H9 (cell line): ENCODE results near the gene HTR2A. TPM values are rescaled to one million over a fixed set of nuclear protein-coding genes. Genes with fewer than 3 reads are reported as not detected.

ENCODE experiments used
- DNase-seq: peaks from one replicate; pipeline ENCODE4 v3.0.0-alpha.2; 2017
- H2AFZ ChIP-seq: one replicate; pipeline ENCODE4 v1.6.1; 2013; ENCODE audit warnings: mild to moderate bottlenecking, low read length, control low read depth, moderate library complexity
- H2AK5ac ChIP-seq: 2 replicates; pipeline ENCODE4 v1.6.1; 2013; ENCODE audit warnings: low read length, control low read depth, mixed read lengths; ENCODE audit not compliant: insufficient read length
- H2BK120ac ChIP-seq: one replicate; pipeline ENCODE4 v1.6.1; 2013; ENCODE audit warnings: low read depth, mild to moderate bottlenecking, low read length, control low read depth, inconsistent platforms; ENCODE audit not compliant: poor library complexity, severe bottlenecking
- H2BK12ac ChIP-seq: 2 replicates; pipeline ENCODE4 v1.6.1; 2013; ENCODE audit warnings: low read length, control low read depth, mixed read lengths, low read depth; ENCODE audit not compliant: insufficient read length
- H2BK15ac ChIP-seq: 2 replicates; pipeline ENCODE4 v1.6.1; 2013; ENCODE audit warnings: low read depth, low read length, control low read depth
- H2BK20ac ChIP-seq: one replicate; pipeline ENCODE4 v1.6.1; 2013; ENCODE audit warnings: low read depth, mild to moderate bottlenecking, low read length, control low read depth, inconsistent platforms; ENCODE audit not compliant: poor library complexity, severe bottlenecking
- H2BK5ac ChIP-seq: 2 replicates; pipeline ENCODE4 v1.6.1; 2013; ENCODE audit warnings: low read length, control low read depth, mixed read lengths; ENCODE audit not compliant: insufficient read length
- H3K14ac ChIP-seq: 2 replicates; pipeline ENCODE4 v1.6.1; 2013; ENCODE audit warnings: low read length, control low read depth; ENCODE audit not compliant: insufficient read depth
- H3K18ac ChIP-seq: 2 replicates; pipeline ENCODE4 v1.6.1; 2013; ENCODE audit warnings: low read depth, mild to moderate bottlenecking, mixed read lengths, low read length, control low read depth; ENCODE audit not compliant: insufficient read length
- H3K23ac ChIP-seq: 2 replicates; pipeline ENCODE4 v1.6.1; 2013; ENCODE audit warnings: low read length, control low read depth, mixed read lengths, low read depth; ENCODE audit not compliant: insufficient read length
- H3K23me2 ChIP-seq: 2 replicates; pipeline ENCODE4 v1.6.1; 2013; ENCODE audit warnings: low read depth, mild to moderate bottlenecking, mixed read lengths, low read length, control low read depth; ENCODE audit not compliant: insufficient read length, poor library complexity, severe bottlenecking
- H3K27ac ChIP-seq: 2 replicates; pipeline ENCODE4 v1.5.1; 2013; ENCODE audit warnings: low read length, control low read depth, mixed read lengths, low read depth; ENCODE audit not compliant: insufficient read length
- H3K27me3 ChIP-seq: 2 replicates; pipeline ENCODE4 v1.6.1; 2013; ENCODE audit warnings: low read length, control low read depth, inconsistent platforms; ENCODE audit not compliant: insufficient read depth
- H3K4ac ChIP-seq: 2 replicates; pipeline ENCODE4 v1.6.1; 2013; ENCODE audit warnings: low read depth, mild to moderate bottlenecking, control low read depth, inconsistent platforms, low read length, moderate library complexity
- H3K4me1 ChIP-seq: 2 replicates; pipeline ENCODE4 v1.6.1; 2013; ENCODE audit warnings: low read length, control low read depth, inconsistent platforms; ENCODE audit not compliant: insufficient read depth
- H3K4me2 ChIP-seq: 2 replicates; pipeline ENCODE4 v1.6.1; 2013; ENCODE audit warnings: low read length, control low read depth, mixed read lengths; ENCODE audit not compliant: insufficient read length, insufficient read depth
- H3K56ac ChIP-seq: 2 replicates; pipeline ENCODE4 v1.6.1; 2013; ENCODE audit warnings: low read depth, mild to moderate bottlenecking, mixed read lengths, low read length, control low read depth; ENCODE audit not compliant: insufficient read length
- H3K79me1 ChIP-seq: 2 replicates; pipeline ENCODE4 v1.6.1; 2013; ENCODE audit warnings: low read depth, mild to moderate bottlenecking, moderate library complexity, low read length, control low read depth, inconsistent platforms; ENCODE audit not compliant: insufficient read depth, poor library complexity, severe bottlenecking
- H3K79me2 ChIP-seq: 2 replicates; pipeline ENCODE4 v1.6.1; 2013; ENCODE audit warnings: low read length, control low read depth, inconsistent platforms; ENCODE audit not compliant: insufficient read depth
- H3K9ac ChIP-seq: 2 replicates; pipeline ENCODE4 v1.6.1; 2013; ENCODE audit warnings: low read length, control low read depth, mixed read lengths; ENCODE audit not compliant: insufficient read length; ENCODE audit errors: extremely low read depth
- H3K9me3 ChIP-seq: one replicate; pipeline ENCODE4 v1.6.1; 2013; ENCODE audit warnings: low read depth, low read length, inconsistent platforms; ENCODE audit not compliant: control insufficient read depth
- H3T11ph ChIP-seq: one replicate; pipeline ENCODE4 v1.6.1; 2013; ENCODE audit warnings: mild to moderate bottlenecking, low read length, control low read depth, inconsistent platforms
- H4K20me1 ChIP-seq: one replicate; pipeline ENCODE4 v1.6.1; 2013; ENCODE audit not compliant: control insufficient read depth, insufficient read length, insufficient read depth
- H4K5ac ChIP-seq: 2 replicates; pipeline ENCODE4 v1.6.1; 2013; ENCODE audit warnings: low read depth, mild to moderate bottlenecking, mixed read lengths, low read length, control low read depth; ENCODE audit not compliant: insufficient read length
- H4K8ac ChIP-seq: replicated peaks from 2 replicates; pipeline ENCODE4 v1.6.1; 2013; ENCODE audit warnings: low read length, control low read depth, mixed read lengths, low read depth; ENCODE audit not compliant: insufficient read length
- H4K91ac ChIP-seq: 2 replicates; pipeline ENCODE4 v1.6.1; 2013; ENCODE audit warnings: low read depth, mild to moderate bottlenecking, moderate library complexity, mixed read lengths, low read length, control low read depth; ENCODE audit not compliant: insufficient read length
- H3K27ac Mint-ChIP-seq, 3 experiments: 2 replicates in 2 of 3; 3 replicates in 1 of 3; pipeline ENCODE4 v1.8.0; 2020 to 2021; ENCODE audit warnings: mixed read lengths in 3 of 3, mild to moderate bottlenecking in 1 of 3, moderate library complexity in 1 of 3
- H3K27me3 Mint-ChIP-seq: 2 replicates; pipeline ENCODE4 v1.8.0; 2021; ENCODE audit warnings: low read depth, mild to moderate bottlenecking, moderate library complexity, mixed read lengths
- H3K36me3 Mint-ChIP-seq, 3 experiments: 2 replicates in 2 of 3; 3 replicates in 1 of 3; pipeline ENCODE4 v1.8.0; 2020 to 2021; ENCODE audit warnings: low read depth in 3 of 3, mixed read lengths in 3 of 3; ENCODE audit not compliant: insufficient read depth in 1 of 3
- H3K4me1 Mint-ChIP-seq, 2 experiments: 2 replicates each; pipeline ENCODE4 v1.8.0; 2020; ENCODE audit warnings: mixed read lengths in 2 of 2
- H3K4me3 Mint-ChIP-seq, 2 experiments: 2 replicates in 1 of 2; 3 replicates in 1 of 2; pipeline ENCODE4 v1.8.0; 2020 to 2021; ENCODE audit warnings: mild to moderate bottlenecking in 2 of 2, mixed read lengths in 2 of 2, moderate library complexity in 1 of 2
- H3K9me3 Mint-ChIP-seq, 2 experiments: 2 replicates in 1 of 2; 3 replicates in 1 of 2; pipeline ENCODE4 v1.8.0; 2020; ENCODE audit warnings: mild to moderate bottlenecking in 2 of 2, mixed read lengths in 2 of 2, moderate library complexity in 1 of 2
- WGBS: extraction: QIAGEN DNeasy Blood & Tissue Kit; methylation state at CpG from one replicate; pipeline ENCODE4 v1.1.7; 2013; ENCODE audit warnings: missing lambda C conversion rate, low lambda C conversion rate, mixed read lengths; ENCODE audit not compliant: insufficient read length; ENCODE audit errors: extremely low coverage; 5-methylcytosine and 5-hydroxymethylcytosine counted together
- total RNA-seq: library from RNA; stranded (reverse); gene quantifications from 2 replicates; pipeline ENCODE4 v1.2.1, GENCODE V29; 2021
- TF ChIP-seq, protein P1 (sequence below): fragments of 200-600 bp; sonication (generic); conservative IDR thresholded peaks from 3 replicates; pipeline ENCODE4 v1.8.0; 2021; ENCODE audit warnings: antibody characterized with exemption, mild to moderate bottlenecking

Gene HTR2A
- total RNA-seq, 1 experiment from 2014 or later, result not detected

DNA sequence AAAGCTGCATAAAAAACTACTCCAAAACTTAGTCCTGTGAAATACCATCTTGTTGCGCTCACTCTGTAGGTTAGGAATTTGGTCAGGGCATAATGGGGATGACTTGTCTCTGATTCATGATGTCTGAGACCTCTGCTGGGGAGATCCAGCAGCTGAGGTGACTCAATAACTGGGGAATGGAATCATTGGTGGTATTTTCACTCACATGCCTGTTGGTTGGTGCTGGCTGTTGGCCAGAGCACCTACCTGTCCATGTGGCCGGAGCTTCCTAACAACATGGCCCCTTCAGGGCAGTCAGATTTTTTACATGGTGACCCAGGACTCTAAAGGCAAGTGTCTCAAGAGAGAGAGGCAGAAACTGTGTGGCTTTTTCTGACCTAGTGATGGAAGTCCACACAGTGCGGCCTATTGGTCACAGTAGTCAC lies 92.5 kb downstream of the HTR2A start:
- H3K9me3 Mint-ChIP-seq, result no peaks in the 10 kb centered on the region
- no peak overlapping the region for H2BK120ac ChIP-seq
- no CpG with 5 or more reads among the region's 3 CpGs for WGBS
- no peak overlapping the region for H3K23ac ChIP-seq
- H3K56ac ChIP-seq, result no peak overlapping the region
- H3K79me1 ChIP-seq, result no peaks in the 10 kb centered on the region
- no peak overlapping the region for H2AK5ac ChIP-seq
- H3T11ph ChIP-seq, result no peak overlapping the region
- H3K23me2 ChIP-seq, result no peaks in the 10 kb centered on the region
- no peak overlapping the region for H2AFZ ChIP-seq
- H4K5ac ChIP-seq, result no peak overlapping the region
- no peak for DNase-seq
- H3K9ac ChIP-seq, result no peak overlapping the region
- H2BK5ac ChIP-seq, result no peak overlapping the region
- H3K4me1 Mint-ChIP-seq, result no peaks in the 10 kb centered on the region
- H3K4me2 ChIP-seq, result no peak overlapping the region
- H2BK15ac ChIP-seq, result no peak overlapping the region
- H2BK20ac ChIP-seq, result no peak overlapping the region
- H3K27me3 ChIP-seq, result no peaks in the 10 kb centered on the region
- no peaks in the 10 kb centered on the region for H3K9me3 ChIP-seq
- no peak overlapping the region for H3K27ac ChIP-seq
- H4K20me1 ChIP-seq, result no peaks in the 10 kb centered on the region
- no peak overlapping the region for H3K4me3 Mint-ChIP-seq
- H2BK12ac ChIP-seq, result no peak overlapping the region
- no peaks in the 10 kb centered on the region for H3K4me1 ChIP-seq
- H3K27me3 Mint-ChIP-seq, result no peaks in the 10 kb centered on the region
- no peak overlapping the region for H4K91ac ChIP-seq
- TF ChIP-seq, protein P1, sequence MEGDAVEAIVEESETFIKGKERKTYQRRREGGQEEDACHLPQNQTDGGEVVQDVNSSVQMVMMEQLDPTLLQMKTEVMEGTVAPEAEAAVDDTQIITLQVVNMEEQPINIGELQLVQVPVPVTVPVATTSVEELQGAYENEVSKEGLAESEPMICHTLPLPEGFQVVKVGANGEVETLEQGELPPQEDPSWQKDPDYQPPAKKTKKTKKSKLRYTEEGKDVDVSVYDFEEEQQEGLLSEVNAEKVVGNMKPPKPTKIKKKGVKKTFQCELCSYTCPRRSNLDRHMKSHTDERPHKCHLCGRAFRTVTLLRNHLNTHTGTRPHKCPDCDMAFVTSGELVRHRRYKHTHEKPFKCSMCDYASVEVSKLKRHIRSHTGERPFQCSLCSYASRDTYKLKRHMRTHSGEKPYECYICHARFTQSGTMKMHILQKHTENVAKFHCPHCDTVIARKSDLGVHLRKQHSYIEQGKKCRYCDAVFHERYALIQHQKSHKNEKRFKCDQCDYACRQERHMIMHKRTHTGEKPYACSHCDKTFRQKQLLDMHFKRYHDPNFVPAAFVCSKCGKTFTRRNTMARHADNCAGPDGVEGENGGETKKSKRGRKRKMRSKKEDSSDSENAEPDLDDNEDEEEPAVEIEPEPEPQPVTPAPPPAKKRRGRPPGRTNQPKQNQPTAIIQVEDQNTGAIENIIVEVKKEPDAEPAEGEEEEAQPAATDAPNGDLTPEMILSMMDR, result no peak
- no peak overlapping the region for H4K8ac ChIP-seq
- H3K4ac ChIP-seq, result no peak overlapping the region
- H3K36me3 Mint-ChIP-seq, result no peaks in the 10 kb centered on the region
- H3K27ac Mint-ChIP-seq, result no peak overlapping the region
- H3K18ac ChIP-seq, result no peak overlapping the region
- no peak overlapping the region for H3K14ac ChIP-seq
- no peaks in the 10 kb centered on the region for H3K79me2 ChIP-seq
